ENCODE results near the gene NRG3.

GRCh38 chr10:82176587-82176986 is 301.6 kb downstream of the NRG3 start:
- TF ChIP-seq CTCF (IDR thresholded peaks at IDR 0.05), result no peak
- no peak for TF ChIP-seq POLR2A (IDR thresholded peaks at IDR 0.05)
